SK-N-SH treated with all-trans-retinoic acid at 6 μM for 48 hours (cell line): ENCODE data around the gene RPL39L.

Experiments used
- CSDC2 ChIP-seq: fragments of 250-450 bp; sonication (Bioruptor Pico); IDR thresholded peaks from 2 replicates; pipeline ENCODE4 v1.5.0; 2020; ENCODE audit warnings: mild to moderate bottlenecking, moderate library complexity
- ISL1 ChIP-seq: fragments of 250-450 bp; sonication (Bioruptor Pico); IDR thresholded peaks from 2 replicates; pipeline ENCODE4 v2.1.2; 2022; ENCODE audit warnings: mild to moderate bottlenecking, moderate library complexity
- ZC3H10 ChIP-seq: fragments of 250-450 bp; sonication (Bioruptor Pico); IDR thresholded peaks from 2 replicates; pipeline ENCODE4 v1.5.1; 2021; ENCODE audit warnings: mild to moderate bottlenecking, moderate library complexity
- ZFP3 ChIP-seq: fragments of 250-450 bp; sonication (Bioruptor Pico); IDR thresholded peaks from 2 replicates; pipeline ENCODE4 v1.5.0; 2020; ENCODE audit warnings: mild to moderate bottlenecking, moderate library complexity
- ZFP30 ChIP-seq: fragments of 450-650 bp; formaldehyde crosslinking; IDR thresholded peaks from 2 replicates; pipeline ENCODE4 v1.5.0; 2022; ENCODE audit warnings: mild to moderate bottlenecking, moderate library complexity
- ZNF70 ChIP-seq: fragments of 450-650 bp; formaldehyde crosslinking; IDR thresholded peaks from 2 replicates; pipeline ENCODE4 v1.5.0; 2020; ENCODE audit warnings: mild to moderate bottlenecking, moderate library complexity

DNA sequence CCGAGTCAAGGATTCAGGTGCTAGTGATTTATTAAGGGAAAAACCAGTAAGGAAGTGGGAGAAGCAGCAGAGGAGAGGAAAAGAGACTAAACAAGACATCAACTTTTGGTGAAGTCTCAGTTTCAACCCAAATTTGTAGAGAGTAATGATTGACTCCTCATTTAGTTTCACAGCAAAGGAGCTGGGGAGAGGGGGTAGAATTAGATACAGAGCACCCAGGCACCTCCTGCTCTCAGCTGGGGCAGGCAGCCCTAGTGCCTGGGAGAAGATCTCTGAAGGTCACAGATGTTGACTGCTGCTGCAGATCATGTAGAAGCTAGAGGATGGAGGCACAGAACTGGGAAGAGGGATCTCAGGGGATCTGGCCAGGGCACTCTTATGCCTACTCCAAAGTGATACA lies 29.1 kb downstream of the RPL39L start:
- TF ChIP-seq ZC3H10 (CRISPR knock-in tag) (no peak), ISL1 (CRISPR knock-in tag) (no peak), CSDC2 (no peak), ZFP30 (CRISPR knock-in tag) (no peak), ZFP3 (CRISPR knock-in tag) (no peak), ZNF70 (CRISPR knock-in tag) (no peak)
